ENCODE measurements around the gene SLC29A3. TPM values are rescaled to one million over a fixed set of nuclear protein-coding genes. Genes with fewer than 3 reads are reported as not detected.

The SLC29A3 gene
- total RNA-seq, 4 donors from 2014 or later, result 1.9 to 4.4 (median 2.8) TPM; not detected in 1

DNA sequence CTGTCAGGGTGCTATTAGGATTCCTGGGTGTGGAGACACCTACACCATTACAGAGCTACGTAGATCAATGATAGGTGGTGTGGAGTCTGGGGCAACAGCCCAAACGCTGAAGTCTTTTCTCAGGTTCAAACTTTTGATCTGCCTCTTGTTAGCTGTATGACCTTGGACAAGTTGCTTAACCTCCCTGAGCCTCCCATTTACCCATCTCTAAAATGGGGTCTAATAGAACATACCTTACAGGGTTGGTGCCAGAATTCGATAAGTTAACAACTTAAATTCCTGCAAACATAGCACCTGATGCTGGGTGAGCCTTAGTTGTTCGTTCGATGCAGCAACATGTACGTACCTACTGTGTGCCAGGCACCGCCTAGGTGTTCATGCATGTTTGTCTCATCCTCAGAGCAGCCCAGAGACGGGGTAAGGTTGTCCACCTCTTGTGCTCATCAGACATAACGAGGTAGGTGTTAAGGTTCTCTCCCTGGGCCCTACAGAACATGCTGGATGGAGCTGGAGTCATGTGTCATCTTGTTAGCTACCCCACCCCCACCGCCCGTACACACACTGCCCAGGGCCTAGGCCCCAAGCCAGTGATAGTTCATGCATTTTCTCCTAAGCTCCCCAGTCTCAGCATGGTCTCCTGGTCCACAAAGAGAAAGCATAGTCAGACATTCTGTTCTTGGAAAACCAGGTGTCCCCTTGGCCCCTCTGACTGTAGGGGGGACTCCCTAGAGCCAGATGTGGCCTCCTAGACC lies 41.0 kb upstream of the SLC29A3 start:
- no peak overlapping the region for H3K27ac ChIP-seq
- TF ChIP-seq, protein P1, sequence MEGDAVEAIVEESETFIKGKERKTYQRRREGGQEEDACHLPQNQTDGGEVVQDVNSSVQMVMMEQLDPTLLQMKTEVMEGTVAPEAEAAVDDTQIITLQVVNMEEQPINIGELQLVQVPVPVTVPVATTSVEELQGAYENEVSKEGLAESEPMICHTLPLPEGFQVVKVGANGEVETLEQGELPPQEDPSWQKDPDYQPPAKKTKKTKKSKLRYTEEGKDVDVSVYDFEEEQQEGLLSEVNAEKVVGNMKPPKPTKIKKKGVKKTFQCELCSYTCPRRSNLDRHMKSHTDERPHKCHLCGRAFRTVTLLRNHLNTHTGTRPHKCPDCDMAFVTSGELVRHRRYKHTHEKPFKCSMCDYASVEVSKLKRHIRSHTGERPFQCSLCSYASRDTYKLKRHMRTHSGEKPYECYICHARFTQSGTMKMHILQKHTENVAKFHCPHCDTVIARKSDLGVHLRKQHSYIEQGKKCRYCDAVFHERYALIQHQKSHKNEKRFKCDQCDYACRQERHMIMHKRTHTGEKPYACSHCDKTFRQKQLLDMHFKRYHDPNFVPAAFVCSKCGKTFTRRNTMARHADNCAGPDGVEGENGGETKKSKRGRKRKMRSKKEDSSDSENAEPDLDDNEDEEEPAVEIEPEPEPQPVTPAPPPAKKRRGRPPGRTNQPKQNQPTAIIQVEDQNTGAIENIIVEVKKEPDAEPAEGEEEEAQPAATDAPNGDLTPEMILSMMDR (IDR thresholded peaks at IDR 0.05), result no peak
- TF ChIP-seq POLR2A (IDR thresholded peaks at IDR 0.05), result no peak
- H3K9me3 ChIP-seq, result no peaks in the 10 kb centered on the region
- H3K4me3 ChIP-seq, result no peak overlapping the region
- H3K36me3 ChIP-seq, result no peaks in the 10 kb centered on the region
- no peaks in the 10 kb centered on the region for H3K27me3 ChIP-seq
- DNase-seq, result no peak
- no peaks in the 10 kb centered on the region for H3K4me1 ChIP-seq

DNA sequence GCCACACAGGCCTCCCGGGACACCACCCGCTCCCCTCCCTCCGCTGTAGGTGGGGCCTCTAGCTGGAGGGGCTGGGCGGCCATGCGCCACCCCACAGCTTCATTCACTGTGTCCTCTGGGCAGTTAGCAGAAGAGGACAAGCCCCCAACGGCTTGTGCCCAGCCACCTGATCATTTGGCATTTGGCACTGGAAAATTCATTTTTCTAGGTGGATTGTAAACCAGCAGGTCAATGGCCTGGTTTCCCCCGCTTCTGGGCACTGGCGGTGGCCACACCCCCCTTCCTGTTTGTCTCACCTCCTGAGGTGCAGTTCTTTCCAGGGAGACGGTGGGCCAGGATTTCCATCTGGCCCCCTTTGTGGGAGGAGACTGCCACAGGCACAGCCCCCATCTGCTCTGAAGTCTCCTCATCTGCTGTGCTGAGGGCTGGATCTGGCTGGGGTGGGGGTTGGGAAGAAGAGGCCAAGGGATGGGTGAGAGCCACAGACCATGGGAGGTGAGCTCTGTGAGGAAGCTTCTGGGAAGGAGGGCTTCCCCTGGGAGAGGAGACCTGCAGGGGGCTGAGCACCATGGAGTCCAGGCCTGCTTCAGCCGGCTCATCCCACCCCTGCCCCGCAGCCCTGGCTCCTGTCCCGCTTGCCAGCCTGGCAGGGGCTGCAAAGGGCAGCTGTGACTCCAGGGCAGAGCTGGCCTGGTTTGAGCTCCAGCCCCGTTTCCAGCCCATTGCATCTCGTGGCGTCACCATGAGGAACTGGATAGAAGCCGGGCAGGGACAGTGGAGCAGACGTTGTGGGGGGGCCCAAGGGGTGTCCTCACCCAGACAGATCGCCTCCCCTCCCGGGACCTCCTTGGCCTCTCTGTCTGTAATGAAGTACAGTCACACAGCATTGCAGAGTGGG lies 40.1 kb upstream of the SLC29A3 start:
- no peaks in the 10 kb centered on the region for H3K4me1 ChIP-seq
- no peak overlapping the region for H3K27ac ChIP-seq
- no peaks in the 10 kb centered on the region for H3K27me3 ChIP-seq
- TF ChIP-seq POLR2A (IDR thresholded peaks at IDR 0.05), result no peak
- TF ChIP-seq, protein P1 (IDR thresholded peaks at IDR 0.05), result no peak
- no peak for DNase-seq
- no peaks in the 10 kb centered on the region for H3K36me3 ChIP-seq
- no peaks in the 10 kb centered on the region for H3K9me3 ChIP-seq
- H3K4me3 ChIP-seq, result no peak overlapping the region

DNA sequence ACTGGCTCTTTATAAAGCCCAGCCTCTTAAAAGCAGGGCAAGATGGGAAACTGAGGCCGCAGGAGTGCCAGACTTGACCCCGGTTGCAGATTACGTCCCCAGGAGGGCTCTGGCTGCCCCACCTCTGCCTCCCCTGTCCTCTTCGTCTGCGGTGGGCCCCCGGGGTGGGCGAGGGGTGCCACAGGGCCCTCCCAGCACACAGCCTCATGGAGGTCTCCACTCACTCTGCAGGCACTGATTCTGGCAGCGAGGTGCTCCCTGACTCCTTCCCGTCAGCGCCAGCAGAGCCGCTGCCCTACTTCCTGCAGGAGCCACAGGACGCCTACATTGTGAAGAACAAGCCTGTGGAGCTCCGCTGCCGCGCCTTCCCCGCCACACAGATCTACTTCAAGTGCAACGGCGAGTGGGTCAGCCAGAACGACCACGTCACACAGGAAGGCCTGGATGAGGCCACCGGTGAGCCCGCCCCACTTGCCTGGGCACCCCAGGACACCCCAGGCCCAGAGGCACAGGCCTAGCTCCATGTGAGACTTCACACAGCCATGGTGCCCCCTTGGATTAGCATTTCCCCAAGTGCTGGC lies 39.4 kb upstream of the SLC29A3 start:
- TF ChIP-seq, protein P1 (IDR thresholded peaks at IDR 0.05), result no peak
- no peak for TF ChIP-seq POLR2A (IDR thresholded peaks at IDR 0.05)
- no peaks in the 10 kb centered on the region for H3K9me3 ChIP-seq
- DNase-seq, result no peak
- H3K4me3 ChIP-seq, result no peak overlapping the region
- H3K27ac ChIP-seq, result peak overlapping the region in 1 of 4 donors; percentile 8
- no peaks in the 10 kb centered on the region for H3K36me3 ChIP-seq
- no peaks in the 10 kb centered on the region for H3K27me3 ChIP-seq
- no peaks in the 10 kb centered on the region for H3K4me1 ChIP-seq

DNA sequence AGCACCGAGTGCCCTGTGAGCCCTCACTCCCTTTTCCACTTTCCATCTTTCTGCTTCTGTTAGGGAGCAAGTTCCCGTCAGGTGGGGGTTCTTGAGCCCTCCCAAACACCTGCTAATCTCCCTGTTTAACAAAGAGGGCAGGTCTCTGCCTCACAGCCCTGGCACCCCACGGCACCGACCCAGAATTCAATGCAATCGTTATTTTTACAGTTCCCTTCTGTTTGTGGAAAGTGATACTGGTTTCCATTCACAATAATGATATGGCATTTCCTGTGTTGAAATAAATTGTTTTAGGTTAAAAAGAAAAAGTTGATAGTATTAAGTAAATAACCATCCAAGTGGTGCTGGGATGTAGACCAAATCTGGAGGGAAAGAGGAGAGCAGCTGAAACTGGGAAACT lies 38.8 kb upstream of the SLC29A3 start:
- no peaks in the 10 kb centered on the region for H3K27me3 ChIP-seq
- H3K9me3 ChIP-seq, result no peaks in the 10 kb centered on the region
- TF ChIP-seq, protein P1 (IDR thresholded peaks at IDR 0.05), result no peak
- TF ChIP-seq POLR2A (IDR thresholded peaks at IDR 0.05), result no peak
- no peaks in the 10 kb centered on the region for H3K4me1 ChIP-seq
- no peak for DNase-seq
- no peaks in the 10 kb centered on the region for H3K36me3 ChIP-seq
- H3K27ac ChIP-seq, result peak overlapping the region in 1 of 4 donors; percentile 8
- H3K4me3 ChIP-seq, result no peak overlapping the region

DNA sequence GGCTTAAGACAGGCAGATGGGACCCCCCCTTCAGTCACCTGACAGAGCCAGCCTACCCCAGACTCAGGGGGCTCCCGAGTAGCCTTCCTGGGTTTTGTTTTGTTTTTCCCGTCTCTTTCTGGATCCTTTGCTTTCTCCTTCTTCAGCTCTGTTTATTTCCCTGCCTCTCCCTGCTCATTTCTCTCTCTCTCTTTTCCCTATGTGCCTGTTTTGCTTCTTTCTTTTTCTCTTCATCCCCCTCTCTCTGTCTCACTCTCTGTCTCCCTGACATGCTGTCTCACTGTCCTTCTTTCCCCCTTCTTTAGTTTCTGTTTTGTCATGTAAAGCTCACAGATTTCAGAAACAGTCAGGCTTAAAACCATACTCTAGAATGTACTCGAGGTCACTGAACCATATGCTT lies 38.2 kb upstream of the SLC29A3 start:
- no peak for DNase-seq

More for the DNA sequence above, 38.2 kb upstream of the SLC29A3 start:
- TF ChIP-seq, protein P1 (IDR thresholded peaks at IDR 0.05), result no peak
- no peak for TF ChIP-seq POLR2A (IDR thresholded peaks at IDR 0.05)
- no peaks in the 10 kb centered on the region for H3K27me3 ChIP-seq
- no peak overlapping the region for H3K4me3 ChIP-seq
- H3K36me3 ChIP-seq, result no peaks in the 10 kb centered on the region
- no peak overlapping the region for H3K27ac ChIP-seq
- no peaks in the 10 kb centered on the region for H3K4me1 ChIP-seq
- no peaks in the 10 kb centered on the region for H3K9me3 ChIP-seq
